GM12878 (cell line): ENCODE measurements around the gene GBX1. TPM values are rescaled to one million over a fixed set of nuclear protein-coding genes. Genes with fewer than 3 reads are reported as not detected.

Experiments used
- ATAC-seq: fragments of 200-7000 bp; cut with Tn5 transposase; 3 replicates; pipeline ENCODE4 v1.9.1; 2020; ENCODE audit warnings: mild to moderate bottlenecking, moderate library complexity
- BruUV-seq: library from RNA; stranded (reverse); fragments of 400-500 nt; replicated peaks from 2 replicates; lab custom pipeline; 2021; lab: Mats Ljungman, UMichigan
- CTCF ChIA-PET: fragments of 300-600 bp; sonication (Branson Sonifier 250); formaldehyde crosslinking; extraction: SDS; loops from one replicate; lab custom pipeline; 2021; ENCODE audit warnings: inconsistent platforms; lab: Yijun Ruan, JAX
- POLR2A ChIA-PET: fragments of 350-600 bp; formaldehyde crosslinking; extraction: SDS; loops from one replicate; lab custom pipeline; 2021; ENCODE audit warnings: inconsistent platforms; lab: Charles Lee
- RAD21 ChIA-PET: fragments of 300-600 bp; sonication (Branson Sonifier 250); formaldehyde crosslinking; loops from one replicate; lab custom pipeline; 2023; ENCODE audit warnings: antibody characterized with exemption; ENCODE audit not compliant: unreplicated experiment; lab: Charles Lee
- SMC1A ChIA-PET: fragments of 300-600 bp; sonication (Branson Sonifier 250); formaldehyde crosslinking; loops from one replicate; lab custom pipeline; 2023; ENCODE audit not compliant: unreplicated experiment, uncharacterized antibody; lab: Charles Lee
- DNase-seq: peaks from one replicate; pipeline ENCODE4 v3.0.0-alpha.2; 2011; ENCODE audit warnings: low read depth, low spot score
- FAIRE-seq: peaks from 3 replicates; lab custom pipeline; 2011; peaks lifted over from hg19 to GRCh38; lab: Jason Lieb, UNC
- H2AFZ ChIP-seq: 2 replicates; pipeline ENCODE4 v1.6.0; 2011; ENCODE audit warnings: low read depth, low read length, control low read depth; ENCODE audit not compliant: control insufficient read depth
- H3K27ac ChIP-seq: 2 replicates; pipeline ENCODE4 v1.5.1; 2011; ENCODE audit warnings: control low read depth; ENCODE audit not compliant: control insufficient read depth, insufficient read depth
- H3K27me3 ChIP-seq, 2 experiments: replicated peaks in 1 of 2; 2 replicates each; pipeline versions ENCODE4 v1.6.0 to v1.6.1; 2011; ENCODE audit warnings: low read length in 1 of 2; ENCODE audit not compliant: control insufficient read depth in 2 of 2, insufficient read depth in 2 of 2
- H3K36me3 ChIP-seq, 2 experiments: 2 replicates each; pipeline ENCODE4 v1.5.1; 2011; ENCODE audit warnings: low read length in 1 of 2; ENCODE audit not compliant: control insufficient read depth in 2 of 2, insufficient read depth in 2 of 2
- H3K4me1 ChIP-seq: 2 replicates; pipeline ENCODE4 v1.6.1; 2011; ENCODE audit warnings: mild to moderate bottlenecking, low read length, moderate library complexity, mixed read lengths; ENCODE audit not compliant: control insufficient read depth, insufficient read depth
- H3K4me2 ChIP-seq: 2 replicates; pipeline ENCODE4 v1.6.0; 2011; ENCODE audit warnings: control low read depth; ENCODE audit not compliant: control insufficient read depth, insufficient read depth
- H3K4me3 ChIP-seq: fragments of 200-600 bp; sonication (generic); 2 replicates; pipeline ENCODE4 v1.5.1; 2016
- H3K79me2 ChIP-seq: 2 replicates; pipeline ENCODE4 v1.6.0; 2011; ENCODE audit warnings: low read length; ENCODE audit not compliant: control insufficient read depth, insufficient read depth
- H3K9ac ChIP-seq: 2 replicates; pipeline ENCODE4 v1.8.0; 2011; ENCODE audit warnings: low read length, control low read depth, mixed read lengths; ENCODE audit not compliant: control insufficient read depth, insufficient read depth
- H3K9me3 ChIP-seq: replicated peaks from 3 replicates; pipeline ENCODE4 v1.5.1; 2011; ENCODE audit warnings: mild to moderate bottlenecking, low read length; ENCODE audit not compliant: control insufficient read depth, insufficient read depth
- H4K20me1 ChIP-seq: 2 replicates; pipeline ENCODE4 v1.6.0; 2011; ENCODE audit not compliant: control insufficient read depth, insufficient read depth
- BACH1 ChIP-seq: fragments of 450-650 bp; IDR thresholded peaks from 2 replicates; pipeline ENCODE4 v1.6.1; 2017; ENCODE audit warnings: mild to moderate bottlenecking, borderline replicate concordance
- BHLHE40 ChIP-seq, 2 experiments: fragments of 450-650 bp in 1 of 2; IDR thresholded peaks; 2 replicates each; pipeline ENCODE4 v1.6.1; 2011 to 2017; ENCODE audit warnings: low read depth in 2 of 2, borderline replicate concordance in 1 of 2, improper control_type of control experiment in 1 of 2, low read length in 1 of 2, mild to moderate bottlenecking in 1 of 2
- BRCA1 ChIP-seq: IDR thresholded peaks from 2 replicates; pipeline ENCODE4 v1.6.1; 2011; ENCODE audit warnings: low read depth, low read length, improper control_type of control experiment
- CEBPZ ChIP-seq: fragments of 150-350 bp; IDR thresholded peaks from 2 replicates; pipeline ENCODE4 v1.6.1; 2016; ENCODE audit warnings: low read depth, low read length
- CHD2 ChIP-seq: IDR thresholded peaks from 2 replicates; pipeline ENCODE4 v1.6.1; 2011; ENCODE audit warnings: low read depth, low read length, improper control_type of control experiment, borderline replicate concordance
- DPF2 ChIP-seq: fragments of 450-650 bp; IDR thresholded peaks from 2 replicates; pipeline ENCODE4 v1.6.1; 2017; ENCODE audit warnings: mild to moderate bottlenecking
- EP300 ChIP-seq, 2 experiments: fragments of 150-350 bp in 1 of 2; IDR thresholded peaks; 2 replicates each; pipeline ENCODE4 v1.6.1; 2011 to 2012; ENCODE audit warnings: low read depth in 2 of 2, low read length in 2 of 2, borderline replicate concordance in 1 of 2, improper control_type of control experiment in 1 of 2, inconsistent platforms in 1 of 2; ENCODE audit not compliant: control insufficient read depth in 1 of 2
- EZH2 ChIP-seq: IDR thresholded peaks from 2 replicates; pipeline ENCODE4 v1.6.1; 2012; ENCODE audit warnings: low read depth, mild to moderate bottlenecking, control low read depth, inconsistent platforms, low read length, borderline replicate concordance; ENCODE audit not compliant: control insufficient read depth
- FOXM1 ChIP-seq: IDR thresholded peaks from 2 replicates; pipeline ENCODE4 v1.6.1; 2012; ENCODE audit warnings: low read depth, mild to moderate bottlenecking, inconsistent platforms, low read length, moderate library complexity
- GABPA ChIP-seq: IDR thresholded peaks from 2 replicates; pipeline ENCODE4 v1.6.1; 2014; ENCODE audit warnings: antibody characterized with exemption, low read depth, mild to moderate bottlenecking, inconsistent platforms
- IKZF1 ChIP-seq: fragments of 450-650 bp; conservative IDR thresholded peaks from 2 replicates; pipeline ENCODE4 v1.6.1; 2017; ENCODE audit warnings: antibody characterized with exemption, mild to moderate bottlenecking
- IKZF2 ChIP-seq, 2 experiments: fragments of 450-650 bp; IDR thresholded peaks; 2 replicates each; pipeline ENCODE4 v1.6.1; 2017; ENCODE audit warnings: mild to moderate bottlenecking in 2 of 2, moderate library complexity in 2 of 2
- KAT2A ChIP-seq: conservative IDR thresholded peaks from 2 replicates; pipeline ENCODE4 v1.6.1; 2011; ENCODE audit warnings: low read depth, low read length; ENCODE audit not compliant: control insufficient read depth
- NR2C1 ChIP-seq: fragments of 450-650 bp; IDR thresholded peaks from 2 replicates; pipeline ENCODE4 v1.6.1; 2017; ENCODE audit warnings: antibody characterized with exemption, mild to moderate bottlenecking, moderate library complexity
- NR2F1 ChIP-seq: fragments of 450-650 bp; conservative IDR thresholded peaks from 2 replicates; pipeline ENCODE4 v1.6.1; 2017; ENCODE audit warnings: mild to moderate bottlenecking
- PML ChIP-seq: IDR thresholded peaks from 2 replicates; pipeline ENCODE4 v1.6.1; 2012; ENCODE audit warnings: low read length, inconsistent platforms
- POU2F2 ChIP-seq: IDR thresholded peaks from 3 replicates; pipeline ENCODE4 v1.6.1; 2011; ENCODE audit warnings: low read depth, mild to moderate bottlenecking, low read length, borderline replicate concordance
- SRF ChIP-seq, 2 experiments: IDR thresholded peaks; 2 replicates each; pipeline ENCODE4 v1.6.1; 2011; ENCODE audit warnings: low read depth in 2 of 2, low read length in 2 of 2, mild to moderate bottlenecking in 1 of 2, moderate library complexity in 1 of 2
- ZNF207 ChIP-seq: fragments of 450-650 bp; IDR thresholded peaks from 2 replicates; pipeline ENCODE4 v1.6.1; 2014; ENCODE audit warnings: antibody characterized with exemption, mild to moderate bottlenecking, borderline replicate concordance
- WGBS: methylation state at CpG from one replicate; pipeline ENCODE4 v1.1.6; 2016; ENCODE audit warnings: low lambda C conversion rate; ENCODE audit not compliant: insufficient replicate concordance, insufficient coverage; ENCODE audit errors: missing lambda C conversion rate; 5-methylcytosine and 5-hydroxymethylcytosine counted together
- in situ Hi-C: fragments of 300-500 bp; cut with MboI; formaldehyde crosslinking; loops from 9 replicates; pipeline ENCODE4 v1.14.3; 2018; ENCODE audit warnings: mixed read lengths
- intact Hi-C: fragments of 100-400 bp; cut with micrococcal nuclease; formaldehyde crosslinking; loops from one replicate; pipeline ENCODE4 v1.14.2; 2022; ENCODE audit not compliant: unreplicated experiment
- polyA plus RNA-seq, 11 experiments: library from polyadenylated mRNA; depleted of rRNA in 4 of 11; unstranded in 6 of 11; stranded (reverse) in 5 of 11; fragments of >200 nt; fragmentation: Nextera tagmentation in 4 of 11; fragmentation: Illumina TruSeq in 1 of 11; extraction: Ambion mirVana in 4 of 11; extraction: Trizol in 1 of 11; gene quantifications; 1 replicate in 1 of 11; 2 replicates in 10 of 11; pipeline versions ENCODE4 v1.2.1 to v1.2.3, GENCODE V29; 2011 to 2016; ENCODE audit warnings: inconsistent platforms in 2 of 11, missing spikeins in 2 of 11, low read depth in 1 of 11
- total RNA-seq, 4 experiments: library from RNA; depleted of rRNA in 3 of 4; stranded (reverse); fragments of >200 nt in 3 of 4; fragmentation: Illumina TruSeq in 1 of 4; extraction: Trizol in 1 of 4; gene quantifications; 2 replicates each; pipeline versions ENCODE4 v1.2.1 to v1.2.3, GENCODE V29; 2013 to 2021

Gene GBX1
- total and polyA plus RNA-seq, 10 of the 15 experiments (the other 5 are each of a cell fraction or from before 2014, with no cell fraction given): not detected

GRCh38 chr7:151109094-151110048 lies 58.1 kb downstream of the GBX1 start:
- Histone ChIP-seq H2AFZ (no peak overlapping the region), H3K27ac (no peak overlapping the region), H3K9me3 (no peaks in the 10 kb centered on the region), H3K79me2 (no peaks in the 10 kb centered on the region; the same call in none of the 2 replicates), H3K4me3 (no peak overlapping the region), H3K9ac (no peak overlapping the region), H3K27me3 (no peaks in the 10 kb centered on the region), H3K4me1 (no peaks in the 10 kb centered on the region), H4K20me1 (peaks cover 3% of the 10 kb centered on the region; the same call in 1 of the 2 replicates), H3K4me2 (no peak overlapping the region), H3K36me3 (peaks cover 1 to 3% of the 10 kb centered on the region in 2 experiments; a peak in 2 of 4 replicates)
- ChIA-PET POLR2A (interaction anchor here (0.6 kb wide), 1 partner anchor 81 kb away, joined by 3 read pairs; no protein-coding TSS in a partner anchor), CTCF (interaction anchor here (0.7 to 3.8 kb wide), 11 partner anchors 15 to 211 kb away, joined by 3 to 31 read pairs (median 6); partner anchors contain the start of gene ABCB8), SMC1A (interaction anchor here (0.9 to 3.3 kb wide), 4 partner anchors 81 to 218 kb away, joined by 3 to 15 read pairs (median 3); partner anchors contain the start of gene ABCB8), RAD21 (interaction anchor here (1.0 to 1.3 kb wide), 2 partner anchors 16 to 81 kb away, joined by 3 to 4 read pairs; partner anchors contain the start of gene ABCB8)
- in situ Hi-C loops (no loop called here), intact Hi-C loops (loop anchor here (2.0 to 5.0 kb wide), 5 partner anchors 21 to 211 kb away; partner anchors contain the start of genes ABCB8 and SLC4A2)
- 70% methylated on average over 15 of the region's 15 CpGs for WGBS
- no peak for ATAC-seq
- FAIRE-seq: no peak
- DNase-seq: no peak
- BruUV-seq: no TSS peak
- TF ChIP-seq PML (no peak), BHLHE40 (IDR thresholded peaks at IDR 0.05; ENCODE audit: borderline replicate concordance in 1 of 2, low read depth in 2 of 2, low read length in 1 of 2) (no peak), CHD2 (no peak), EZH2 (no peak), NR2F1 (no peak), POU2F2 (no peak), GABPA (no peak), KAT2A (no peak), EP300 (IDR thresholded peaks at IDR 0.05; ENCODE audit: borderline replicate concordance in 1 of 2, control insufficient read depth in 1 of 2, low read depth in 2 of 2, low read length in 2 of 2) (no peak), BRCA1 (no peak), ZNF207 (no peak), BACH1 (no peak), DPF2 (no peak), FOXM1 (no peak), IKZF1 (no peak), IKZF2 (IDR thresholded peaks at IDR 0.05) (no peak), SRF (IDR thresholded peaks at IDR 0.05; ENCODE audit: low read depth in 2 of 2, low read length in 2 of 2) (no peak), CEBPZ (no peak), NR2C1 (no peak)
